ENCODE measurements around the gene AUTS2. TPM values are rescaled to one million over a fixed set of nuclear protein-coding genes. Genes with fewer than 3 reads are reported as not detected.

AUTS2 gene
- total RNA-seq, 1 experiment from 2014 or later, result not detected

DNA sequence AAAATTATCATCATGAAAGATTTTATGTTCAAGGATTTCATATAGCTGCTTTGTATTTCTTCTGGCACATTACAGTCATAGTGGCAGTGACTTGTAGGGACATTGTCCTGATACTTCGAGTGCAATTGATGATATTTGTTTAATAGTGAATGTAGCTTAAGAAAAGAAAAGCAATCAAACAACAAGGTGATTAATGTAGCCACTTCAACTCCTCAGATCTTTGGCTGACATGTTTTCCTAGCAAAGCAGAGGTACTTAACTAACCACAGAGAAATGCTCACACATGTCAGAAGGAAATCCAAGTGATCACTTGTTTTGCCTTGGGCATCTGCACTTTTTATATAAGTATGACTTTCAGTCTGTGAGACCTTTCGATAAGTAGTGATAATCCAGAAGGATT is 470.3 kb downstream of the AUTS2 start:
- no peak for DNase-seq
- CTCF ChIA-PET, result no interaction called here
- Mint-ChIP-seq H3K27ac (ENCODE audit: unreplicated experiment) (no peak overlapping the region), H3K36me3 (ENCODE audit: insufficient read depth, unreplicated experiment) (no peaks in the 10 kb centered on the region), H3K4me1 (ENCODE audit: low read depth, unreplicated experiment) (no peaks in the 10 kb centered on the region), H3K9me3 (ENCODE audit: low read depth, unreplicated experiment) (peaks cover 2% of the 10 kb centered on the region), H3K4me3 (ENCODE audit: low read depth, unreplicated experiment) (no peak overlapping the region), H3K27me3 (ENCODE audit: unreplicated experiment) (no peaks in the 10 kb centered on the region)
- intact Hi-C loops (cut with micrococcal nuclease; ENCODE audit: unreplicated experiment), result no loop called here
- TF ChIP-seq, protein P1, sequence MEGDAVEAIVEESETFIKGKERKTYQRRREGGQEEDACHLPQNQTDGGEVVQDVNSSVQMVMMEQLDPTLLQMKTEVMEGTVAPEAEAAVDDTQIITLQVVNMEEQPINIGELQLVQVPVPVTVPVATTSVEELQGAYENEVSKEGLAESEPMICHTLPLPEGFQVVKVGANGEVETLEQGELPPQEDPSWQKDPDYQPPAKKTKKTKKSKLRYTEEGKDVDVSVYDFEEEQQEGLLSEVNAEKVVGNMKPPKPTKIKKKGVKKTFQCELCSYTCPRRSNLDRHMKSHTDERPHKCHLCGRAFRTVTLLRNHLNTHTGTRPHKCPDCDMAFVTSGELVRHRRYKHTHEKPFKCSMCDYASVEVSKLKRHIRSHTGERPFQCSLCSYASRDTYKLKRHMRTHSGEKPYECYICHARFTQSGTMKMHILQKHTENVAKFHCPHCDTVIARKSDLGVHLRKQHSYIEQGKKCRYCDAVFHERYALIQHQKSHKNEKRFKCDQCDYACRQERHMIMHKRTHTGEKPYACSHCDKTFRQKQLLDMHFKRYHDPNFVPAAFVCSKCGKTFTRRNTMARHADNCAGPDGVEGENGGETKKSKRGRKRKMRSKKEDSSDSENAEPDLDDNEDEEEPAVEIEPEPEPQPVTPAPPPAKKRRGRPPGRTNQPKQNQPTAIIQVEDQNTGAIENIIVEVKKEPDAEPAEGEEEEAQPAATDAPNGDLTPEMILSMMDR (IDR thresholded peaks at IDR 0.05; ENCODE audit: unreplicated experiment), result no peak
- BruUV-seq (replicated peaks), result no TSS peak

DNA sequence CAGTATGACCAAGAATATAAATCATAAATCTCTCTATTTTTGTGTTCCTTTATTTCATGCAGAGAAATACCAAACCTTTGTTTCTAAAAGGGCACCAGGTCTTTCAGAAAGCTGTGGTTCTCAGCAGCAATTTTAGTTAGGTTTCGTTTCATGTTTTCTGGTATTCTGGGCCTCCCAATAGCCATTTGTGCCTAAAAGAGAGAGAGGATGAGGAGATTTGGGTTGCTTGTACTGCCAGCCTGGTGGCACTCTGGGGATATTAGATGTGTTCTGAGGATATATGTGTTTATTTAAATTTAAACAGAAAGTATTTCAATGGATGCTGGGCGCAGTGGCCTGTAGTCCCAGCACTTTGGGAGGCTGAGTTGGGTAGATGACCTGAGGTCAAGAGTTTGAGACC is 471.7 kb downstream of the AUTS2 start:
- no peaks in the 10 kb centered on the region for H3K4me1 Mint-ChIP-seq (ENCODE audit: low read depth, unreplicated experiment)
- BruUV-seq (replicated peaks), result no TSS peak
- TF ChIP-seq, protein P1 (IDR thresholded peaks at IDR 0.05; ENCODE audit: unreplicated experiment), result no peak
- DNase-seq, result no peak
- CTCF ChIA-PET, result no interaction called here
- H3K4me3 Mint-ChIP-seq (ENCODE audit: low read depth, unreplicated experiment), result no peak overlapping the region
- intact Hi-C loops (cut with micrococcal nuclease; ENCODE audit: unreplicated experiment), result no loop called here
- no peak overlapping the region for H3K27ac Mint-ChIP-seq (ENCODE audit: unreplicated experiment)
- no peaks in the 10 kb centered on the region for H3K36me3 Mint-ChIP-seq (ENCODE audit: insufficient read depth, unreplicated experiment)
- peaks cover 5% of the 10 kb centered on the region for H3K9me3 Mint-ChIP-seq (ENCODE audit: low read depth, unreplicated experiment)
- no peaks in the 10 kb centered on the region for H3K27me3 Mint-ChIP-seq (ENCODE audit: unreplicated experiment)

GRCh38 chr7:70071766-70072165 is 473.5 kb downstream of the AUTS2 start:
- Mint-ChIP-seq H3K4me3 (ENCODE audit: low read depth, unreplicated experiment) (no peak overlapping the region), H3K27ac (ENCODE audit: unreplicated experiment) (no peak overlapping the region), H3K9me3 (ENCODE audit: low read depth, unreplicated experiment) (peaks cover 5% of the 10 kb centered on the region), H3K36me3 (ENCODE audit: insufficient read depth, unreplicated experiment) (no peaks in the 10 kb centered on the region), H3K4me1 (ENCODE audit: low read depth, unreplicated experiment) (no peaks in the 10 kb centered on the region), H3K27me3 (ENCODE audit: unreplicated experiment) (no peaks in the 10 kb centered on the region)
- BruUV-seq (replicated peaks), result no TSS peak
- intact Hi-C loops (cut with micrococcal nuclease; ENCODE audit: unreplicated experiment), result no loop called here
- TF ChIP-seq, protein P1 (IDR thresholded peaks at IDR 0.05; ENCODE audit: unreplicated experiment), result no peak
- CTCF ChIA-PET, result no interaction called here
- no peak for DNase-seq

DNA sequence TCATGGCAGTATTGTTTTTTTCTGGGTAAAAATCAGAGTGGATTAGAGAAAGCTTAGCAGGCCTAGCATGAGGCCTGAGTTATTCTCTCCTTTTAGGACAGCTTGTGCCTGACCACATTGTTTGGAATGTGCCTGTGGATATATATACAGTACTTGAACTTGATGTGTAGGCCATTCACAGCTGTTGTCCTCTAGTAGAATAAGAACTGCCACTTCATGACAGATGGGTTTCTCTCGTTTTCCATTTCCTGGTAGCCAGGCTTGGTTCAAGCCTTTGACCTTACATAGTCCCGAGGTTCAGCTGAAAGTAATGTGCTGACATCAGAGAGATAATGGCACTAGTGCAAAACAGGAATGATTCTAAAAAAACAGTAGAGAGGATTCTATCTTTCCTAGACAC is 473.9 kb downstream of the AUTS2 start:
- no peak overlapping the region for H3K27ac Mint-ChIP-seq (ENCODE audit: unreplicated experiment)
- H3K27me3 Mint-ChIP-seq (ENCODE audit: unreplicated experiment), result no peaks in the 10 kb centered on the region
- no peaks in the 10 kb centered on the region for H3K36me3 Mint-ChIP-seq (ENCODE audit: insufficient read depth, unreplicated experiment)
- no peak for DNase-seq
- no peak overlapping the region for H3K4me3 Mint-ChIP-seq (ENCODE audit: low read depth, unreplicated experiment)
- BruUV-seq (replicated peaks), result no TSS peak
- peaks cover 5% of the 10 kb centered on the region for H3K9me3 Mint-ChIP-seq (ENCODE audit: low read depth, unreplicated experiment)
- intact Hi-C loops (cut with micrococcal nuclease; ENCODE audit: unreplicated experiment), result no loop called here
- no peaks in the 10 kb centered on the region for H3K4me1 Mint-ChIP-seq (ENCODE audit: low read depth, unreplicated experiment)
- CTCF ChIA-PET, result no interaction called here
- TF ChIP-seq, protein P1 (IDR thresholded peaks at IDR 0.05; ENCODE audit: unreplicated experiment), result no peak

- no peaks in the 10 kb centered on the region for H3K27me3 Mint-ChIP-seq (ENCODE audit: unreplicated experiment)
- intact Hi-C loops (cut with micrococcal nuclease; ENCODE audit: unreplicated experiment), result no loop called here
- BruUV-seq (replicated peaks), result no TSS peak
- H3K4me3 Mint-ChIP-seq (ENCODE audit: low read depth, unreplicated experiment), result no peak overlapping the region
- DNase-seq, result no peak
- TF ChIP-seq, protein P1 (IDR thresholded peaks at IDR 0.05; ENCODE audit: unreplicated experiment), result no peak
- H3K27ac Mint-ChIP-seq (ENCODE audit: unreplicated experiment), result no peak overlapping the region
- CTCF ChIA-PET, result no interaction called here
- peaks cover 4% of the 10 kb centered on the region for H3K9me3 Mint-ChIP-seq (ENCODE audit: low read depth, unreplicated experiment)
- H3K36me3 Mint-ChIP-seq (ENCODE audit: insufficient read depth, unreplicated experiment), result no peaks in the 10 kb centered on the region
- no peaks in the 10 kb centered on the region for H3K4me1 Mint-ChIP-seq (ENCODE audit: low read depth, unreplicated experiment)
These were observed 478.1 kb downstream of the AUTS2 start for GRCh38 chr7:70076325-70076724.
